B cell (primary cell): Measurements from ENCODE around the gene RPL7A.

Source experiments
- EZH2 ChIP-seq: IDR thresholded peaks from 2 replicates; pipeline ENCODE4 v1.6.1; 2012; ENCODE audit warnings: borderline replicate concordance, low read depth, mild to moderate bottlenecking, moderate library complexity, low read length; ENCODE audit not compliant: insufficient read depth, poor library complexity, severe bottlenecking
- TF ChIP-seq, protein P1 (sequence below): fragments of 200-600 bp; IDR thresholded peaks from one replicate; pipeline ENCODE4 v1.8.0; 2022; ENCODE audit warnings: antibody characterized with exemption, mild to moderate bottlenecking

DNA sequence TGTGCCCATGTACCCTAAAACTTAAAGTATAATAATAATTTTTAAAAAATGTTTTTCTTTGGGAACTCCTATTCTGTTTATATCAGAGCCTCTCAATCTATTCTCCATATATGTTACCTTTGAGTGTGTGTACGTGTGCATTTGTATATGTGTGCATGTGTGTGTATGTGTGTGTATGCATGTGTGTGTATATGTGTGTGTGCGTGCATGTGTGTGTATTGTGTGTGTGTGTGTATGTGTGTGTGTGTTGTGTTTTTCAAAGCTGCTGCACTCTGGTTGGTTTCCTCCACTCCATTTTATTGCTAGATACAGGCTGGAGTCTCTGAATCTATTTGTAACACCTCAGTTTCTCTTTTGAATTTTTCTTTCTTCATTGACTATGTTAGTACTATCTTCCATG, 32.0 kb upstream of the RPL7A start:
- TF ChIP-seq, protein P1, sequence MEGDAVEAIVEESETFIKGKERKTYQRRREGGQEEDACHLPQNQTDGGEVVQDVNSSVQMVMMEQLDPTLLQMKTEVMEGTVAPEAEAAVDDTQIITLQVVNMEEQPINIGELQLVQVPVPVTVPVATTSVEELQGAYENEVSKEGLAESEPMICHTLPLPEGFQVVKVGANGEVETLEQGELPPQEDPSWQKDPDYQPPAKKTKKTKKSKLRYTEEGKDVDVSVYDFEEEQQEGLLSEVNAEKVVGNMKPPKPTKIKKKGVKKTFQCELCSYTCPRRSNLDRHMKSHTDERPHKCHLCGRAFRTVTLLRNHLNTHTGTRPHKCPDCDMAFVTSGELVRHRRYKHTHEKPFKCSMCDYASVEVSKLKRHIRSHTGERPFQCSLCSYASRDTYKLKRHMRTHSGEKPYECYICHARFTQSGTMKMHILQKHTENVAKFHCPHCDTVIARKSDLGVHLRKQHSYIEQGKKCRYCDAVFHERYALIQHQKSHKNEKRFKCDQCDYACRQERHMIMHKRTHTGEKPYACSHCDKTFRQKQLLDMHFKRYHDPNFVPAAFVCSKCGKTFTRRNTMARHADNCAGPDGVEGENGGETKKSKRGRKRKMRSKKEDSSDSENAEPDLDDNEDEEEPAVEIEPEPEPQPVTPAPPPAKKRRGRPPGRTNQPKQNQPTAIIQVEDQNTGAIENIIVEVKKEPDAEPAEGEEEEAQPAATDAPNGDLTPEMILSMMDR = no peak
- TF ChIP-seq EZH2 = no peak
